Endometrial microvascular endothelial cells (primary cell): Measurements from ENCODE around the gene HSPB6. TPM values are rescaled to one million over a fixed set of nuclear protein-coding genes. Genes with fewer than 3 reads are reported as not detected.

ENCODE experiments used
- in situ Hi-C: cut with HindIII; loops from 2 replicates; pipeline ENCODE4 v1.10.0; 2017; ENCODE audit warnings: low sequenced_read_pairs, low pct_unique_long_range_greater_than_20kb; ENCODE audit errors: inconsistent ontology term
- total RNA-seq: library from RNA; depleted of rRNA; stranded (reverse); fragments of >200 nt; gene quantifications from one replicate; pipeline ENCODE4 v1.2.3, GENCODE V29; 2015; ENCODE audit errors: inconsistent ontology term

The HSPB6 gene
- total RNA-seq, 1 donor from 2014 or later: not detected

GRCh38 chr19:35787227-35787799 is 30.5 kb upstream of the HSPB6 start:
- in situ Hi-C loops: no loop called here

- in situ Hi-C loops: no loop called here
Measured at GRCh38 chr19:35786299-35787160, 29.7 kb upstream of the HSPB6 start.

DNA sequence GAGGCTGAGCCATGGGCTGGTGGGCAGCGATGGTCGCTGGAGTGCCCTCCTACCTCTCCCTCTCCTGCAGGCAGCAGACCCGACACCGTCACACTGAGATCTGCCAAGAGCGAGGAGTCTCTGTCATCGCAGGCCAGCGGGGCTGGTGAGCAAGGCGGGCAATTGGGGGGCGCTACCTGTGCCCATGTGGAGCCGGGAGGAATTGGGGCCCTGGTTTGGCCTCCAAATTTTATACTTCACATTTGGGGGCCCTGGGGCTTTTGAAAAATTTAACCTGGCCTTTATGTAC is 28.5 kb upstream of the HSPB6 start:
- in situ Hi-C loops: no loop called here

GRCh38 chr19:35784503-35785338 is 27.9 kb upstream of the HSPB6 start:
- in situ Hi-C loops: no loop called here

GRCh38 chr19:35783469-35784434 is 26.9 kb upstream of the HSPB6 start:
- in situ Hi-C loops: no loop called here

GRCh38 chr19:35782589-35782988 is 25.8 kb upstream of the HSPB6 start:
- in situ Hi-C loops: no loop called here

GRCh38 chr19:35781650-35782049 is 24.8 kb upstream of the HSPB6 start:
- in situ Hi-C loops: no loop called here

DNA sequence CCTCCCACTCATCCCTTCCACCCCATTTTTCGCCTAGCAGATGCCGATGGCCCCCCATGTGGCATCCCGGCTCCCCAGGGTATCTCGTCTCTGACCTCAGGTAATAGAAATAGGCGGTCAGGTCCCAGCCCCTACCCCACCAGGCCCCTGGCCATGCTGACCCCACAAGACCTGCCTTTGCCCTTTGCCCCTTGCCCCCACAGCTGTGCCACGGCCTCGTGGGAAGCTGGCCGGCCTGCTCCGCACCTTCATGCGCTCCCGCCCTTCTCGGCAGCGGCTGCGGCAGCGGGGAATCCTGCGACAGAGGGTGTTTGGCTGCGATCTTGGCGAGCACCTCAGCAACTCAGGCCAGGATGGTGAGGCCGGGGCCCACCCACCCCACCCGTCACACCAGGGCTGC is 23.9 kb upstream of the HSPB6 start:
- in situ Hi-C loops: no loop called here

- in situ Hi-C loops: no loop called here
Measured at GRCh38 chr19:35780058-35780457, 23.2 kb upstream of the HSPB6 start.

GRCh38 chr19:35779033-35779432 is 22.2 kb upstream of the HSPB6 start:
- in situ Hi-C loops: no loop called here

- in situ Hi-C loops: no loop called here
Measured at GRCh38 chr19:35777961-35778360, 21.1 kb upstream of the HSPB6 start.

GRCh38 chr19:35777086-35777841 is 20.4 kb upstream of the HSPB6 start:
- in situ Hi-C loops: no loop called here

- in situ Hi-C loops: no loop called here
Measured at GRCh38 chr19:35776102-35776788, 19.4 kb upstream of the HSPB6 start.

- in situ Hi-C loops: no loop called here
Measured at GRCh38 chr19:35775298-35776101, 18.7 kb upstream of the HSPB6 start, which contains the start of gene ARHGAP33. TSS of gene ARHGAP33 (plus strand) at chr19:35775564. CDS start at chr19:35775659, 95 bp downstream.

GRCh38 chr19:35775046-35775297 is 18.1 kb upstream of the HSPB6 start:
- in situ Hi-C loops: no loop called here

GRCh38 chr19:35774274-35775045 is 17.6 kb upstream of the HSPB6 start:
- in situ Hi-C loops: no loop called here
